Type B pancreatic cell (in vitro differentiated cells): ENCODE data around the gene ARHGAP8. TPM values are rescaled to one million over a fixed set of nuclear protein-coding genes. Genes with fewer than 3 reads are reported as not detected.

ENCODE experiments used
- DNase-seq: peaks from one replicate; pipeline ENCODE4 v3.0.0; 2021; ENCODE audit warnings: mixed read lengths; ENCODE audit not compliant: unreplicated experiment; ENCODE audit errors: extremely low spot score
- H3K27ac Mint-ChIP-seq: 2 replicates; pipeline ENCODE4 v1.8.0; 2021; ENCODE audit warnings: mild to moderate bottlenecking, mixed read lengths
- H3K27me3 Mint-ChIP-seq: 2 replicates; pipeline ENCODE4 v1.8.0; 2021; ENCODE audit warnings: mixed read lengths
- H3K36me3 Mint-ChIP-seq: 2 replicates; pipeline ENCODE4 v1.8.0; 2021; ENCODE audit warnings: mixed read lengths
- H3K4me1 Mint-ChIP-seq: one replicate; pipeline ENCODE4 v1.8.0; 2021; ENCODE audit warnings: mixed read lengths; ENCODE audit not compliant: unreplicated experiment
- H3K4me3 Mint-ChIP-seq: 2 replicates; pipeline ENCODE4 v1.8.0; 2021; ENCODE audit warnings: mild to moderate bottlenecking, mixed read lengths
- H3K9me3 Mint-ChIP-seq: 2 replicates; pipeline ENCODE4 v1.8.0; 2021; ENCODE audit warnings: mixed read lengths
- total RNA-seq: library from RNA; stranded (reverse); gene quantifications from 2 replicates; pipeline ENCODE4 v1.2.1, GENCODE V29; 2021; ENCODE audit warnings: low replicate concordance
- TF ChIP-seq, protein P1 (sequence below): fragments of 200-600 bp; sonication (generic); conservative IDR thresholded peaks from 2 replicates; pipeline ENCODE4 v1.5.0; 2021; ENCODE audit warnings: antibody characterized with exemption, mild to moderate bottlenecking

Gene ARHGAP8
- total RNA-seq, 1 donor from 2014 or later: 18.0 TPM

DNA sequence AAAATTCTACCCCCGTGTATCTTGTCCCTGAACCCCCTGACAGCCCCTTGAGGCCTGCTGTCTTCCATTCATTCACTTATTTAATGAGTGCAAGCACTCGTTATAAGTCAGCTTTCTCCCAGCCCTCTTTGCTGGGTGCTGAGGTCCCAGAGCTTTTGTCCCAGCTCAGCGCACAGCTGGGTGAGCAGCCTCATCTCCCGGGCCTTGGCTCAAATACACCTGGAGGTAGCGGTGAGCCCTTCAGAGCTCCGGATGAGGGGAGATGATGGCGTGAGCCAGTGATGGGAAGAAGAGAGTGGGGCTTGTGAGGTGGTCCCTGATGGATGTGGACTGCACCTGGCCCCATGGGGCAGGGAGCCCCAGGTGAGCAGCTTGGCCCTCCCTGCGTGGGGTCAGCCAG is 18.1 kb upstream of the ARHGAP8 start:
- no peak overlapping the region for H3K4me3 Mint-ChIP-seq
- H3K27ac Mint-ChIP-seq: no peak overlapping the region
- H3K9me3 Mint-ChIP-seq: no peaks in the 10 kb centered on the region
- TF ChIP-seq, protein P1, sequence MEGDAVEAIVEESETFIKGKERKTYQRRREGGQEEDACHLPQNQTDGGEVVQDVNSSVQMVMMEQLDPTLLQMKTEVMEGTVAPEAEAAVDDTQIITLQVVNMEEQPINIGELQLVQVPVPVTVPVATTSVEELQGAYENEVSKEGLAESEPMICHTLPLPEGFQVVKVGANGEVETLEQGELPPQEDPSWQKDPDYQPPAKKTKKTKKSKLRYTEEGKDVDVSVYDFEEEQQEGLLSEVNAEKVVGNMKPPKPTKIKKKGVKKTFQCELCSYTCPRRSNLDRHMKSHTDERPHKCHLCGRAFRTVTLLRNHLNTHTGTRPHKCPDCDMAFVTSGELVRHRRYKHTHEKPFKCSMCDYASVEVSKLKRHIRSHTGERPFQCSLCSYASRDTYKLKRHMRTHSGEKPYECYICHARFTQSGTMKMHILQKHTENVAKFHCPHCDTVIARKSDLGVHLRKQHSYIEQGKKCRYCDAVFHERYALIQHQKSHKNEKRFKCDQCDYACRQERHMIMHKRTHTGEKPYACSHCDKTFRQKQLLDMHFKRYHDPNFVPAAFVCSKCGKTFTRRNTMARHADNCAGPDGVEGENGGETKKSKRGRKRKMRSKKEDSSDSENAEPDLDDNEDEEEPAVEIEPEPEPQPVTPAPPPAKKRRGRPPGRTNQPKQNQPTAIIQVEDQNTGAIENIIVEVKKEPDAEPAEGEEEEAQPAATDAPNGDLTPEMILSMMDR: no peak
- no peak for DNase-seq
- H3K4me1 Mint-ChIP-seq: peaks cover 9% of the 10 kb centered on the region
- no peaks in the 10 kb centered on the region for H3K36me3 Mint-ChIP-seq
- no peaks in the 10 kb centered on the region for H3K27me3 Mint-ChIP-seq

- Mint-ChIP-seq H3K36me3 (no peaks in the 10 kb centered on the region), H3K4me3 (no peak overlapping the region), H3K4me1 (peaks cover 11% of the 10 kb centered on the region), H3K27ac (no peak overlapping the region), H3K27me3 (no peaks in the 10 kb centered on the region), H3K9me3 (no peaks in the 10 kb centered on the region)
- TF ChIP-seq, protein P1: no peak
- no peak for DNase-seq
Measured at GRCh38 chr22:44734801-44735517, 17.4 kb upstream of the ARHGAP8 start.

DNA sequence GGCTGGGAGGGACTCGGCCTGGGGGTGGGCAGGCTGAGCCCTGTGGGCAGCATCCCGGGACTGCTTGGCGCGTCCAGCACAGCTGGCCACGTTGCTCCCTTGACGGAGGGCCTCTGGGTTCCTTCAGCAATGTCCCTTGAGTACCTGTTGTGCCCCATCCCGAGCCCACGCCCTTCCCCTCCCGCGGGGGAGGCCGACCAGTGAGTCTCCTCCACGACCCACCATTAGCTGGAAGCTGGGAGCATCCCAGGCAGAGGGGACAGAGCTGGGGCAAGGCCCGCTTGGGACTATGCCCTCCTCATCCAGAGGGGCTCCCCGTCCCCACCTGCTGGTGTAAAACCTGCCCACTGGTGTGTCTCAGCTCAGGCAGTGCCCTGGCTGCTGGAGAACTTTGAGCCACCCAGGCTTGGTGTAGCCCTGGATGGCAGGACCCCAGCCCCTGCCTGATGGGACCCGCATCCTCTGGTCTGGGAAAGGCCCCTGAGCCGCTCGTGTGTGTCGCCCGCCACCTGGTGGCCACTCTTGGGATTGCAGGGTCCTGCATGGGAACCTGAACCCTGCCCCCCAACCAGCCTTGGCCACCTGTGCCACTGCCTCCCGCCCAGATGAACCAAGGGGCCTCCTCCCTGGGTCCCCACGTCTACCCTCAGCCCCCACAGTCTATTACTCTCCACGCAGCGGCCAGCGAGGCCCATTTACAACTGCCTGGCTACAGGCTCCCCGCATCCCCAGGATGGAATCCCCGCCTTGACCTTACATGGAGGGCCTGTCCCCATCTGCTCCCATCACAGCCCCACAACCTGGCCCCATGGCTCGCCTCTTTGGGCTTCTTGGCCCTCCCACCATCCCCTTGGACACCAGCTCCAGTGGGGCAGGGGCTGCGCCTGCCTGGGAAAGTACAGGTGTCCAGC is 16.6 kb upstream of the ARHGAP8 start:
- Mint-ChIP-seq H3K27ac (peak overlapping the region; percentile 69), H3K4me1 (peaks cover 12% of the 10 kb centered on the region), H3K36me3 (no peaks in the 10 kb centered on the region), H3K27me3 (no peaks in the 10 kb centered on the region), H3K4me3 (no peak overlapping the region), H3K9me3 (no peaks in the 10 kb centered on the region)
- peak; percentile 93 for DNase-seq
- TF ChIP-seq, protein P1: peak; percentile 98

DNA sequence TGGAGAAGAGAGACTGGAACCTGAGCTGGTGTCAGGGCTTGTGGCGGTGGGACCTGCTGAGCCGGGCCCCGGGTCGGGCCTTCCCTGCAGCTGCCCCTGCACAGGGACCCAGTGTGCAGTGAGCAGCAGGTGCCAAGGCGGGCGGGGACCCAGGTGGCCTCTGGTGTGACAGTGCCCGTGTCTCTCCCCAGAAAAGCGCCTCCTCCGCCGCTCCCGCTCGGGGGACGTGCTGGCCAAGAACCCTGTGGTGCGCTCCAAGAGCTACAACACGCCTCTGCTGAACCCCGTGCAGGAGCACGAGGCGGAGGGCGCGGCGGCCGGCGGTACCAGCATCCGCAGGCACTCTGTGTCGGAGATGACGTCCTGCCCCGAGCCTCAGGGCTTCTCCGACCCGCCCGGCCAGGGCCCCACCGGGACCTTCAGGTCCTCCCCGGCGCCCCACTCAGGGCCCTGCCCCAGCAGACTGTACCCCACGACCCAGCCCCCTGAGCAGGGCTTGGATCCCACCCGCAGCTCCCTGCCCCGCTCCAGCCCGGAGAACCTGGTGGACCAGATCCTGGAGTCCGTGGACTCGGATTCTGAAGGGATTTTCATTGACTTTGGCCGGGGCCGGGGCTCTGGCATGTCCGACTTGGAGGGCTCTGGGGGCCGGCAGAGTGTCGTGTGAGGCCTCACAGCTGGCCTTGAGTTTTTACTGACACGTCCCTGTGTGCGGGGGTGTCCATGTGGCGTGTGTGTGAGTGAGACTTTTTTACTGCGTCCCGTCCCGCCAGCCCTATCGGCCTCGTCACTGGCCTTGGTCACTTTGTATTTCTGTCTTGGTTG is 15.6 kb upstream of the ARHGAP8 start:
- Mint-ChIP-seq H3K27ac (no peak overlapping the region), H3K36me3 (no peaks in the 10 kb centered on the region), H3K9me3 (no peaks in the 10 kb centered on the region), H3K4me1 (peaks cover 10% of the 10 kb centered on the region), H3K4me3 (no peak overlapping the region), H3K27me3 (no peaks in the 10 kb centered on the region)
- TF ChIP-seq, protein P1: no peak
- no peak for DNase-seq
